Adrenal gland (tissue), 12 donors: ENCODE data around the gene CNTN4. TPM values are rescaled to one million over a fixed set of nuclear protein-coding genes. Genes with fewer than 3 reads are reported as not detected.
A peak's percentile ranks its signal among the peaks of the same experiment; 100 is the strongest.

Experiments
- DNase-seq, 7 donors: peaks; one replicate each; pipeline ENCODE4 v3.0.0-alpha.2; 2019 to 2020
- H3K27ac ChIP-seq, 5 donors: fragments of 200-600 bp; sonication (generic) in 4 of 5; 1 replicate in 3 of 5; 2 replicates in 2 of 5; pipeline versions ENCODE4 v1.5.1 to v1.8.0; 2016 to 2020; ENCODE audit warnings: mild to moderate bottlenecking in 1 of 5
- H3K27me3 ChIP-seq: fragments of 200-600 bp; 2 replicates; pipeline ENCODE4 v1.8.0; 2021
- H3K36me3 ChIP-seq, 2 donors: fragments of 200-600 bp; replicated peaks in 1 of 2; 1 replicate in 1 of 2; 2 replicates in 1 of 2; pipeline versions ENCODE4 v1.5.1 to v1.8.0; 2018 to 2022
- H3K4me1 ChIP-seq, 2 donors: fragments of 200-600 bp; replicated peaks in 1 of 2; 1 replicate in 1 of 2; 2 replicates in 1 of 2; pipeline versions ENCODE4 v1.5.1 to v1.8.0; 2018 to 2021
- H3K4me3 ChIP-seq, 4 donors: fragments of 200-600 bp; sonication (generic) in 3 of 4; one replicate each; pipeline ENCODE4 v1.5.1; 2016 to 2018
- H3K9me3 ChIP-seq, 3 donors: fragments of 200-600 bp; sonication (generic) in 1 of 3; replicated peaks in 1 of 3; 1 replicate in 2 of 3; 2 replicates in 1 of 3; pipeline versions ENCODE4 v1.5.1 to v1.8.0; 2016 to 2021
- POLR2A ChIP-seq, 2 donors: fragments of 450-650 bp; IDR thresholded peaks; one replicate each; pipeline ENCODE4 v1.6.1; 2017; ENCODE audit warnings: antibody characterized with exemption in 2 of 2, mild to moderate bottlenecking in 2 of 2, moderate library complexity in 1 of 2
- WGBS, 4 donors: extraction: QIAGEN DNeasy Blood & Tissue Kit in 2 of 4; methylation state at CpG; one replicate each; pipeline versions ENCODE4 v1.1.5 to v1.1.7; 2013 to 2017; 5-methylcytosine and 5-hydroxymethylcytosine counted together
- intact Hi-C, 2 donors: fragments of 100-400 bp; cut with DNase I; formaldehyde crosslinking; loops; one replicate each; pipeline versions ENCODE4 v1.14.1 to v1.15.0; 2022 to 2023
- polyA plus RNA-seq, 3 donors: library from polyadenylated mRNA; stranded (reverse); fragments of 200-250 nt in 2 of 3; fragments of 350-450 nt in 1 of 3; fragmentation: Illumina TruSeq in 1 of 3; extraction: RNeasy Lipid Tissue Mini Kit (QIAGEN cat#74804) in 1 of 3; gene quantifications; one replicate each; pipeline ENCODE4 v1.2.3, GENCODE V29; 2013 to 2014
- total RNA-seq, 9 donors: library from RNA; depleted of rRNA in 4 of 9; stranded (reverse); fragments of >200 nt in 4 of 9; fragments of 120-200 nt in 1 of 9; fragmentation: NEBNext Ultra II Directional in 1 of 9; extraction: Animal tissue kit (Norgen Biotek cat#: 25700) in 1 of 9; gene quantifications; one replicate each; pipeline versions ENCODE4 v1.1.0 to v1.2.4, GENCODE V29; 2013 to 2023
- TF ChIP-seq, protein P1 (sequence below), 6 experiments: fragments of 450-650 bp in 4 of 6; fragments of 200-600 bp in 2 of 6; sonication (generic) in 1 of 6; IDR thresholded peaks; 1 replicate in 5 of 6; 2 replicates in 1 of 6; pipeline versions ENCODE4 v1.5.1 to v1.8.0; 2016 to 2021; ENCODE audit warnings: antibody characterized with exemption in 6 of 6, mild to moderate bottlenecking in 2 of 6, moderate library complexity in 1 of 6
- donor health status: healthy with polysubstance abuse.
- donor health status: Bipolar disorder and iron deficiency.
- donor health status: DM: yes; HTN: yes; CAD: no.
- donor health status: DM: no; HTN: no; CAD: no.
- donor health status: DM: no; HTN: no; CAD: no.
- donor health status: DM: yes; HTN: yes; CAD: no.

The CNTN4 gene
- total and polyA plus RNA-seq, 12 donors, result 0.17 to 9.2 (median 1.6) TPM

DNA sequence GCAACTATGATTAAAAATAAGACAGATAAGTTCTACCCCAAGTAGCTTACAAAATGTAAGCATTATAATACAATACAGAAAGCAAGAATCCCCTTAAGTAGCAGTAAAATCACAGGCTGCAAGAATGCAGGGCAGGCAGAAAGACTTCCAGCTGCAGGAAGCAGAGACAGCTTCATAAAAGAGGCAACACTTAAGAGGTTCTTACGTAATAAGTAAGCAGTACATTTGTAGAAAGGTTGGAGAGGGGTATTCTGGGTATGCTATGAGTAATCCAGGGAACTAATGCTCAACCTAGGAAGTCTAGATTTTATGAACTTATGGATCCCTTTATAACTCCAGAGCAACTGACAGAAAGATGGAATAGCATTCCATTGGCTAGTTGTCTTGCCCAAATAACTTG lies 859.9 kb downstream of the CNTN4 start:
- Histone ChIP-seq H3K27ac (no peak overlapping the region), H3K27me3 (no peaks in the 10 kb centered on the region), H3K4me1 (peaks cover 0 to 2% of the 10 kb centered on the region in 2 donors), H3K9me3 (no peaks in the 10 kb centered on the region), H3K4me3 (no peak overlapping the region), H3K36me3 (no peaks in the 10 kb centered on the region)
- TF ChIP-seq, protein P1, sequence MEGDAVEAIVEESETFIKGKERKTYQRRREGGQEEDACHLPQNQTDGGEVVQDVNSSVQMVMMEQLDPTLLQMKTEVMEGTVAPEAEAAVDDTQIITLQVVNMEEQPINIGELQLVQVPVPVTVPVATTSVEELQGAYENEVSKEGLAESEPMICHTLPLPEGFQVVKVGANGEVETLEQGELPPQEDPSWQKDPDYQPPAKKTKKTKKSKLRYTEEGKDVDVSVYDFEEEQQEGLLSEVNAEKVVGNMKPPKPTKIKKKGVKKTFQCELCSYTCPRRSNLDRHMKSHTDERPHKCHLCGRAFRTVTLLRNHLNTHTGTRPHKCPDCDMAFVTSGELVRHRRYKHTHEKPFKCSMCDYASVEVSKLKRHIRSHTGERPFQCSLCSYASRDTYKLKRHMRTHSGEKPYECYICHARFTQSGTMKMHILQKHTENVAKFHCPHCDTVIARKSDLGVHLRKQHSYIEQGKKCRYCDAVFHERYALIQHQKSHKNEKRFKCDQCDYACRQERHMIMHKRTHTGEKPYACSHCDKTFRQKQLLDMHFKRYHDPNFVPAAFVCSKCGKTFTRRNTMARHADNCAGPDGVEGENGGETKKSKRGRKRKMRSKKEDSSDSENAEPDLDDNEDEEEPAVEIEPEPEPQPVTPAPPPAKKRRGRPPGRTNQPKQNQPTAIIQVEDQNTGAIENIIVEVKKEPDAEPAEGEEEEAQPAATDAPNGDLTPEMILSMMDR (IDR thresholded peaks at IDR 0.05), result no peak
- no peak for TF ChIP-seq POLR2A (IDR thresholded peaks at IDR 0.05)
- intact Hi-C loops, result no loop called here
- WGBS, 4 donors, result 40 to 66% (median 51%) methylated on average over 1 of the region's 1 CpG
- no peak for DNase-seq

DNA sequence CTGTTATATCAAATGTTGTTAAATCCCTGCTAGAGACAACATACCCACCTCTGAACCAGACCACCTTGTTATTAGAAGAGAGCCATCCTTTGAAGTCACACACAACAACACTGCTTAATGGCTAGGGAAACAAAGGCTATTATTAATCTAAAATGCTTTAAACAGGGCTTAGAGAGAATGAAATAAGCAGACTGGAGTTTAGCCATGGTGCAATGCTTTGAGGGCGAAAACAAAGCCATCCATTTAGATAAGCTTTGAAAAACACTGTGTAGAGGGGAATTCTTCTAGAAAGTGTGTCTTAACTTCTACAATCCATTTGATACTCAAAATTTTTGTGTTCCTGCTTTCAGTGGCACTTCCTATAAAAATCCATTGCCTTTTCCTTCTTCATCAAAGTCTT lies 862.9 kb downstream of the CNTN4 start:
- Histone ChIP-seq H3K27me3 (no peaks in the 10 kb centered on the region), H3K36me3 (no peaks in the 10 kb centered on the region), H3K27ac (no peak overlapping the region), H3K4me1 (peaks cover 0 to 2% of the 10 kb centered on the region in 2 donors), H3K9me3 (no peaks in the 10 kb centered on the region), H3K4me3 (no peak overlapping the region)
- no peak for DNase-seq
- intact Hi-C loops, result no loop called here
- TF ChIP-seq, protein P1 (IDR thresholded peaks at IDR 0.05), result no peak
- no peak for TF ChIP-seq POLR2A (IDR thresholded peaks at IDR 0.05)
- 56 to 77% (median 73%) methylated on average over 1 of the region's 1 CpG for WGBS, 4 donors

DNA sequence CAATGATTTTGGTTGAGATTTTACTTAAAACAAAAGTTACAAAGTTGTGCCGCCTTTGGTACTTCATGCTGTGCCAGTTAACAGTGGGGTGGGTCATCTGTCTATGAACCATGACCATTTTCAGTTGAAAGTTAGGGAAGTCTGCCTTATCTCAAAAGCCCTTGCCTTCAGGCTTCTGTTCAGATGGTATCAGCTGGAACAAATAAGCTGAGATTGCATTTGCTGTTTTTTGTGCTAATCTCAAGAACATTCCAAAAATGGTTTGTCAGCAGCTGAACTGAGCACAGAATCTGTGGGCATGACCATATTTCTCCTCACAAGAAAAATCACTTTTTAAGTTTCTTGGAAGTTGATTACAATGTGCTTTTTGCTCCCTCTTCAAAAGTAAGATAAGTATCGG lies 869.2 kb downstream of the CNTN4 start:
- intact Hi-C loops, result no loop called here
- no peak overlapping the region for H3K4me3 ChIP-seq
- H3K27ac ChIP-seq, result peak overlapping the region in 1 of 5 donors; percentile 36
- no peak for TF ChIP-seq POLR2A (IDR thresholded peaks at IDR 0.05)
- TF ChIP-seq, protein P1 (IDR thresholded peaks at IDR 0.05), result no peak
- no peaks in the 10 kb centered on the region for H3K4me1 ChIP-seq
- H3K27me3 ChIP-seq, result no peaks in the 10 kb centered on the region
- no peaks in the 10 kb centered on the region for H3K9me3 ChIP-seq
- no peak for DNase-seq
- 48 to 59% (median 52%) methylated on average over 2 of the region's 2 CpGs for WGBS, 4 donors
- no peaks in the 10 kb centered on the region for H3K36me3 ChIP-seq

DNA sequence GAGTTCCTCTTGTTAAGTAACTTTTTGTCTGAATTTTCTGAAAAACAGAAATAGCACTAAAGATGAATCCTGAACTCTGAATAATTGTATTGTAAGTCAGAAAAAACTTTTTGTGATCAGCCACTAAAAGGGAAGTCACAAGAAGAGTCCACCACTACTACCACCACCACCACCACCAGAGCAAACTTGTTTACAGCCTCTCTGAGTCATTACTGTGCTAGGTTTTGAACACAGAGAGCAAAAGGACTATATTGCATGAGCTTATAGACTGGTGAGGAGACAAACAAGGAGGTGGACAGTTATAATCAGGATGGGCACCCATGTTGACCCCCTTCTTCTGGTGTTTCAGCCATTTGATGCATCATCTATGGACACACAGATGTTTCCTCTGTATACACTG lies 869.8 kb downstream of the CNTN4 start:
- Histone ChIP-seq H3K4me1 (no peaks in the 10 kb centered on the region), H3K27me3 (no peaks in the 10 kb centered on the region), H3K4me3 (no peak overlapping the region), H3K36me3 (no peaks in the 10 kb centered on the region), H3K27ac (peak overlapping the region in 1 of 5 donors; percentile 36), H3K9me3 (no peaks in the 10 kb centered on the region)
- intact Hi-C loops, result no loop called here
- TF ChIP-seq, protein P1 (IDR thresholded peaks at IDR 0.05), result no peak
- no peak for TF ChIP-seq POLR2A (IDR thresholded peaks at IDR 0.05)
- DNase-seq, result no peak
